Endodermal cell (in vitro differentiated cells): ENCODE data around the gene GNG12. TPM values are rescaled to one million over a fixed set of nuclear protein-coding genes. Genes with fewer than 3 reads are reported as not detected.

Experiments used
- DNase-seq: peaks from one replicate; pipeline ENCODE4 v3.0.0-alpha.2; 2017
- H3K27ac ChIP-seq: 2 replicates; pipeline ENCODE4 v1.5.1; 2013; ENCODE audit warnings: mild to moderate bottlenecking, low read depth, low read length, moderate library complexity
- H3K27me3 ChIP-seq: 2 replicates; pipeline ENCODE4 v1.6.1; 2013; ENCODE audit warnings: mild to moderate bottlenecking, low read length, moderate library complexity; ENCODE audit not compliant: insufficient read depth, control insufficient read depth, poor library complexity, severe bottlenecking
- H3K36me3 ChIP-seq: 2 replicates; pipeline ENCODE4 v1.7.0; 2013; ENCODE audit warnings: mild to moderate bottlenecking, low read length, moderate library complexity; ENCODE audit not compliant: control insufficient read depth, insufficient read depth
- H3K4me1 ChIP-seq: one replicate; pipeline ENCODE4 v1.7.0; 2013; ENCODE audit warnings: low read length; ENCODE audit not compliant: control insufficient read depth, insufficient read depth
- H3K4me3 ChIP-seq: 2 replicates; pipeline ENCODE4 v1.5.1; 2013; ENCODE audit warnings: mild to moderate bottlenecking, low read length, moderate library complexity
- H3K9ac ChIP-seq: 2 replicates; pipeline ENCODE4 v1.6.1; 2013; ENCODE audit warnings: mild to moderate bottlenecking, low read length, moderate library complexity; ENCODE audit not compliant: poor library complexity, severe bottlenecking; ENCODE audit errors: extremely low read depth
- H3K9me3 ChIP-seq: 2 replicates; pipeline ENCODE4 v1.6.1; 2013; ENCODE audit warnings: mild to moderate bottlenecking, low read length, moderate library complexity; ENCODE audit not compliant: control insufficient read depth
- H3K27ac Mint-ChIP-seq: 2 replicates; pipeline ENCODE4 v1.8.0; 2020; ENCODE audit warnings: mixed read lengths
- H3K27me3 Mint-ChIP-seq: 2 replicates; pipeline ENCODE4 v1.8.0; 2021; ENCODE audit warnings: mild to moderate bottlenecking, mixed read lengths; ENCODE audit not compliant: insufficient read depth
- H3K36me3 Mint-ChIP-seq: 2 replicates; pipeline ENCODE4 v1.8.0; 2020; ENCODE audit warnings: low read depth, mixed read lengths
- H3K4me1 Mint-ChIP-seq: 2 replicates; pipeline ENCODE4 v1.8.0; 2020; ENCODE audit warnings: mixed read lengths
- H3K4me3 Mint-ChIP-seq: 2 replicates; pipeline ENCODE4 v1.8.0; 2020; ENCODE audit warnings: mild to moderate bottlenecking, moderate library complexity, mixed read lengths
- H3K9me3 Mint-ChIP-seq: 2 replicates; pipeline ENCODE4 v1.8.0; 2020; ENCODE audit warnings: mild to moderate bottlenecking, mixed read lengths
- WGBS, 2 experiments: methylation state at CpG; one replicate each; pipeline versions ENCODE4 v1.1.5 to v1.1.7; 2013; ENCODE audit warnings: missing lambda C conversion rate in 2 of 2, mixed read lengths in 1 of 2; ENCODE audit not compliant: insufficient coverage in 1 of 2, insufficient read length in 1 of 2; 5-methylcytosine and 5-hydroxymethylcytosine counted together
- total RNA-seq, 2 donors: library from RNA; stranded (reverse); fragmentation: NEBNext Ultra II Directional in 1 of 2; extraction: Animal tissue kit (Norgen Biotek cat#: 25700) in 1 of 2; gene quantifications; 2 replicates in 1 of 2; 3 replicates in 1 of 2; pipeline ENCODE4 v1.2.1, GENCODE V29; 2021
- TF ChIP-seq, protein P1 (sequence below): fragments of 200-600 bp; sonication (generic); conservative IDR thresholded peaks from 2 replicates; pipeline ENCODE4 v1.5.0; 2021; ENCODE audit warnings: antibody characterized with exemption, mild to moderate bottlenecking

Gene GNG12
- total RNA-seq, 2 donors from 2014 or later: 7.7 to 9.2 TPM

DNA sequence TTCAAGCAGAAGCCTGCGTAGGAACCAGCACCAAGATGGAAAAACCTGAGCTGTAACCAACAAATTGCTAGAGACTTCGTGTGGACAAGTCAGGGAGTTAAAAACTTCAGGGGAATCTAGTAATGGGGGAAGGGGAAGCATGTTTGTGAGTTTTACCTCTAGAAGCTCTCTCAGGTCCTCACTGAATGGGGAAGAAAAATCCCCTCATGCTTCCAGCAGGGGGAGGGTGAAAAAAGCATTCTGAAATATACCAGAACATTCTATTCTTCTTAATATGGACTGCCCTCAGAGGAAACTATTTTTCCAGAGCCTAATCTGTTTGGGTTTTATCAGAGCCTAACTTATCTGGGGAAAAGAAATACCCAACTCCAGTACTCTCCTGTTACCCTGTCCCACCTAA lies 28.6 kb downstream of the GNG12 start:
- H3K9me3 ChIP-seq: no peaks in the 10 kb centered on the region
- H3K27me3 ChIP-seq: no peaks in the 10 kb centered on the region
- H3K27ac ChIP-seq: no peak overlapping the region
- Mint-ChIP-seq H3K27ac (peak overlapping the region; percentile 9), H3K27me3 (peaks cover 2% of the 10 kb centered on the region), H3K9me3 (no peaks in the 10 kb centered on the region), H3K4me1 (peaks cover 12% of the 10 kb centered on the region), H3K4me3 (no peak overlapping the region), H3K36me3 (no peaks in the 10 kb centered on the region)
- no peaks in the 10 kb centered on the region for H3K4me1 ChIP-seq
- no peak overlapping the region for H3K4me3 ChIP-seq
- WGBS, 2 experiments: 38 to 69% methylated on average over 2 of the region's 2 CpGs
- no peak for DNase-seq
- H3K9ac ChIP-seq: no peak overlapping the region
- H3K36me3 ChIP-seq: no peaks in the 10 kb centered on the region
- TF ChIP-seq, protein P1, sequence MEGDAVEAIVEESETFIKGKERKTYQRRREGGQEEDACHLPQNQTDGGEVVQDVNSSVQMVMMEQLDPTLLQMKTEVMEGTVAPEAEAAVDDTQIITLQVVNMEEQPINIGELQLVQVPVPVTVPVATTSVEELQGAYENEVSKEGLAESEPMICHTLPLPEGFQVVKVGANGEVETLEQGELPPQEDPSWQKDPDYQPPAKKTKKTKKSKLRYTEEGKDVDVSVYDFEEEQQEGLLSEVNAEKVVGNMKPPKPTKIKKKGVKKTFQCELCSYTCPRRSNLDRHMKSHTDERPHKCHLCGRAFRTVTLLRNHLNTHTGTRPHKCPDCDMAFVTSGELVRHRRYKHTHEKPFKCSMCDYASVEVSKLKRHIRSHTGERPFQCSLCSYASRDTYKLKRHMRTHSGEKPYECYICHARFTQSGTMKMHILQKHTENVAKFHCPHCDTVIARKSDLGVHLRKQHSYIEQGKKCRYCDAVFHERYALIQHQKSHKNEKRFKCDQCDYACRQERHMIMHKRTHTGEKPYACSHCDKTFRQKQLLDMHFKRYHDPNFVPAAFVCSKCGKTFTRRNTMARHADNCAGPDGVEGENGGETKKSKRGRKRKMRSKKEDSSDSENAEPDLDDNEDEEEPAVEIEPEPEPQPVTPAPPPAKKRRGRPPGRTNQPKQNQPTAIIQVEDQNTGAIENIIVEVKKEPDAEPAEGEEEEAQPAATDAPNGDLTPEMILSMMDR: peak; percentile 69

DNA sequence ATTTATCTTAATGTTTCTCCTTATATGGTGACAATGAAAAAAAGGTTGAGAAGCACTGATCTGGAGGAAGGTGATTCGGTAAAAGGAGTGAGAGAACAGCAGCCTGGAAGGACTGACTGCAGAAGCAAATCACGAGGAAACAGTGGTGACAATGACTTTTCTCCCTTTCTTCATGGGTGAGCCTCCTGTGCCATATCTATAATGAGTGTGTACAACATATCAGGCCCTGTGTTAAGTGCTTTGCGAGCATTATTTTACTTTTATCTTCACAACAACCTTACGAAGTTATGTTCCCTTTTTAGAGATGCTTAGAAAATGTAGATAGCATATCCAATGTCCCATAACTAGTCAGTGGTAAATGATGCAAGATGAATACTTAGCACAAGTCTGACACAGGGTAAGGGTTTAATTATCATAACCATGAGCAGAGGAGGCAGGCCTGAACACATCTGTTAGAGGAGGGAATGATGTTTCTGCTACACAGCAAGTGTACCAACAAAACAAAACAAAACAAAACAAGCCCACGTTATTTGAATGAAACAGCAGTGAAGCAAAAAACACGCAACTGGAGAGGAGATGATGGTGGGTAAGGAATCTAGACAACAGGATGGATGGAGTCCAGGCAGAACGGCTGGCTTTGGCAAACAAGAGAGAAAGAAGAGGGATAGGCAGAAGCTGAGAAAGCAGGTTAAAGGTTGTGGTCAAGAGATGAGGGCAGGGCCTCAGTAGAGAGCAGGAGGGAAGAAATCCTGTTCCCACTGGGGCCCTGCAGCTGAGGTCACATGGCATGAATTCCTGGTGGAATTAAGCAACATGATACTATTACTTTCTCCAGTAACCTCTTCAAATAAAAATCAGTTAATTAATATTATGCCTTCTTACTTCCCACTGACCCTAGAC lies 29.6 kb downstream of the GNG12 start:
- no peaks in the 10 kb centered on the region for H3K9me3 ChIP-seq
- H3K36me3 ChIP-seq: no peaks in the 10 kb centered on the region
- TF ChIP-seq, protein P1: no peak
- H3K27ac ChIP-seq: no peak overlapping the region
- Mint-ChIP-seq H3K36me3 (no peaks in the 10 kb centered on the region), H3K9me3 (no peaks in the 10 kb centered on the region), H3K27me3 (no peaks in the 10 kb centered on the region), H3K4me3 (no peak overlapping the region), H3K27ac (no peak overlapping the region), H3K4me1 (peaks cover 12% of the 10 kb centered on the region)
- WGBS, 2 experiments: 92% methylated on average over 6 to 7 of the region's 7 CpGs
- H3K4me1 ChIP-seq: no peaks in the 10 kb centered on the region
- H3K4me3 ChIP-seq: no peak overlapping the region
- DNase-seq: no peak
- no peaks in the 10 kb centered on the region for H3K27me3 ChIP-seq
- no peak overlapping the region for H3K9ac ChIP-seq

DNA sequence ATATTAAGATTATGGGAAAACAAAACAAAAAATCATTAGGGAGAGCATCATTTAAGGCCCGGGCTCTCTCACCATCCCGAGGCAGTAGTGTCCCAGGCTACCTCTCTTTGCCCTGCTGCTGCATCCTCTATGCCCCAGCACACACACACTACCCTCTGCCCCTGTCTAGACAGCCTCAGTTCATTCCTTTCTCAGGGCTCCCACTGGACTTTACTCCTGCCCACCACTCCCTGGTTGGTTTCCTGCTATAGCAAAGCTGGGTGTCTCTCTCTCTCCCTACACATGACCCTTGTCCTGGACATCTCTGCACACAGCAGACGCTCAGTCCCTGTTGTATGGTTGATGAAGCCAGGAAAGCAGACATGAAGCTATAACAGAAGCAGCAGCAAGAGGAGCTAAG lies 30.7 kb downstream of the GNG12 start:
- TF ChIP-seq, protein P1: no peak
- Histone ChIP-seq H3K27me3 (no peaks in the 10 kb centered on the region), H3K27ac (no peak overlapping the region), H3K9me3 (no peaks in the 10 kb centered on the region), H3K4me3 (no peak overlapping the region), H3K36me3 (no peaks in the 10 kb centered on the region), H3K4me1 (no peaks in the 10 kb centered on the region), H3K9ac (no peak overlapping the region)
- DNase-seq: no peak
- Mint-ChIP-seq H3K27ac (no peak overlapping the region), H3K9me3 (no peaks in the 10 kb centered on the region), H3K4me1 (peaks cover 12% of the 10 kb centered on the region), H3K4me3 (no peak overlapping the region), H3K27me3 (no peaks in the 10 kb centered on the region), H3K36me3 (no peaks in the 10 kb centered on the region)
- 95 to 100% methylated on average over 2 to 3 of the region's 3 CpGs for WGBS, 2 experiments
